Chondrocyte (in vitro differentiated cells): ENCODE measurements around the gene SHOC2. TPM values are rescaled to one million over a fixed set of nuclear protein-coding genes. Genes with fewer than 3 reads are reported as not detected.

Source experiments
- DNase-seq: peaks from one replicate; pipeline ENCODE4 v3.0.0; 2021; ENCODE audit warnings: mixed read lengths, low spot score
- H3K27ac Mint-ChIP-seq: one replicate; pipeline ENCODE4 v1.8.0; 2021; ENCODE audit warnings: mild to moderate bottlenecking, moderate library complexity, mixed read lengths; ENCODE audit not compliant: unreplicated experiment
- H3K27me3 Mint-ChIP-seq: 2 replicates; pipeline ENCODE4 v1.8.0; 2021; ENCODE audit warnings: low read depth, mixed read lengths
- H3K36me3 Mint-ChIP-seq: 2 replicates; pipeline ENCODE4 v1.8.0; 2021; ENCODE audit warnings: low read depth, mixed read lengths
- H3K4me1 Mint-ChIP-seq: 2 replicates; pipeline ENCODE4 v1.8.0; 2021; ENCODE audit warnings: low read depth, mild to moderate bottlenecking, mixed read lengths
- H3K4me3 Mint-ChIP-seq: one replicate; pipeline ENCODE4 v1.8.0; 2021; ENCODE audit warnings: mild to moderate bottlenecking, moderate library complexity, mixed read lengths; ENCODE audit not compliant: unreplicated experiment
- H3K9me3 Mint-ChIP-seq: 2 replicates; pipeline ENCODE4 v1.8.0; 2021; ENCODE audit warnings: low read depth, mixed read lengths
- CTCF ChIP-seq: fragments of 200-600 bp; sonication (generic); IDR thresholded peaks from 2 replicates; pipeline ENCODE4 v1.5.0; 2021; ENCODE audit warnings: antibody characterized with exemption, mild to moderate bottlenecking, moderate library complexity
- total RNA-seq: library from RNA; stranded (reverse); gene quantifications from 3 replicates; pipeline ENCODE4 v1.2.1, GENCODE V29; 2021

The SHOC2 gene
- total RNA-seq, 1 donor from 2014 or later, result 65.9 TPM

DNA sequence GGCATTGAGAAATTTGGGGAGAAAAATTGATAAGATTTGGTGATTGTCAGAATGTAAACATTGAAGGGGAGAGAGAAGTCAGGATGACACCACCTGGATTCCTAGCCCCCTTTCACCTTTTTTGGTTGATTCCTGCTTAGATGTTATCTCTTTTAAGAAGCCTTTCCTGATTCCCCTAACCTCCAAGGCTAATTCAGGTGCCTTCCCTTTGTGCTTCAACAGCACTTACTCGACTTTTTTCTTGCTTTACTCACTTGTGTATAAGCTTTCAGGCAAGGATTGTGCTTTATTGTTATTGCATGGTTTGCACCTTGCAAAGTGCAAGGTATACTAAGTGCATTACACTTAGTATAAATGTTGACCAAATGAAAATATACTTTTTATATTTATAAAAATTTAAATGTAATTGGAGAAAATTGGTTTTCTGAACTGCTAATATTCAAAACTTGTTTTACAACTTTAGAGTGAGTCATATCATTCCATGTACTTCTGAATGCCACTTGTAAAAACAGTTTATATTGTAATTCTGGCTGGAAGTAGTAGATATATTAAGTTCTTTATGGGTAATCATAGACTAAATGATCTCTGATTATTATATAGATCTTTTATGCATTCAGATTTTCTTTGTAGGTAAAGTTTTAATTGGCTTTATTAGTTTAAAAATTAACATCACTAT is 13.2 kb downstream of the SHOC2 start:
- Mint-ChIP-seq H3K4me1 (peaks cover 9% of the 10 kb centered on the region), H3K27me3 (no peaks in the 10 kb centered on the region), H3K9me3 (no peaks in the 10 kb centered on the region), H3K27ac (no peak overlapping the region), H3K36me3 (no peaks in the 10 kb centered on the region), H3K4me3 (no peak overlapping the region)
- no peak for TF ChIP-seq CTCF
- no peak for DNase-seq

DNA sequence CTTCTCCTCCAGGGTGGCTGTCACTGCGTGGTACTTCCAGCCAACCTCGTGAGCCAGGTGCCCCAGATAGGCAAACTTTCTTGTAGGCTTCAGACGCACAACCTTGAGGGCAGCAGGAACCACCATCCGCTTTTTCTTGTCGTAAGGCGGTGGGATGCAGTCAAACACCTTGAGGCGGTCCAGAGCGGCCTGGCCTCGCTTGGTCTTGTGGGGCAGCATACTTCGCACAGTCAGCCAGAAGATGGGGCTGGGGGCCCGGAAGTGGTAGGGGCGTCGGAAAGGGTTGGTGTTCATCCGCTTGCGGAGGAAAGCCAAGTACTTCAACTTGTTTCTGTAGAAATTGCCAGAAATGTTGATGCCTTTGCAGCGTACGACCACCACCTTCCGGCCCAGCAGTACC is 17.4 kb downstream of the SHOC2 start:
- H3K9me3 Mint-ChIP-seq, result no peaks in the 10 kb centered on the region
- no peak for TF ChIP-seq CTCF
- peaks cover 15% of the 10 kb centered on the region for H3K4me1 Mint-ChIP-seq
- no peaks in the 10 kb centered on the region for H3K27me3 Mint-ChIP-seq
- DNase-seq, result peak; percentile 67
- H3K27ac Mint-ChIP-seq, result no peak overlapping the region
- H3K36me3 Mint-ChIP-seq, result no peaks in the 10 kb centered on the region
- no peak overlapping the region for H3K4me3 Mint-ChIP-seq

GRCh38 chr10:110939419-110939818 is 20.0 kb downstream of the SHOC2 start:
- TF ChIP-seq CTCF, result no peak
- H3K4me3 Mint-ChIP-seq, result no peak overlapping the region

DNA sequence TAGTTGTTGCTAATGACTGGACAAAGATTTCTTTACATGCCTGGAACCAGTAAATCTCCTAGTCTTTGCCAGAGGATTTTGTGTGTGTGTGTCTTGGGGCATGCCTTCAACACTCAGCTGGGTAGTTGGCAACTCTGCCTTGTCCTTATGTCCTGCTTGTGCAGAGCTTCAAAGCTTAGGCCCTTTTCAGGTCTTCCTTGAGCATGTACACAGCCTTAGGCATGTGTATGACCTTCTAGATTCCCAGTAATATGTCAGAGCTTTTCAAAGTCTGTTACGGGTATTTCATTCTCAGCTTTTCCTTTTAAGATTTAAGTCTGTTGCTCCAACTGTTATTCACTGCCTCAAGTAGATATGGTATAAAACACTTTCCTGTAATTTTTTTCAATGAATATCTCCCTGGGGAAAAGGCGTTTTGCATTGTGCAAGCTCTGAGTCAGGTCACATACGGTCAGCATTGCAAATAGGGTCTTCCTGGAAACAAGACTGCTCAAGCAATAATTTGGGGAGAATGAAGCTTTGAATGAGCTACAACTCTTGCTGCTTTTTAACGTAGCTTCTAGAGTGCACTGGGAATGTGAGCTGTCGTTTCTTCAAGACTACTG is 25.5 kb downstream of the SHOC2 start:
- Mint-ChIP-seq H3K4me3 (no peak overlapping the region), H3K4me1 (peaks cover 45% of the 10 kb centered on the region), H3K9me3 (peaks cover 9% of the 10 kb centered on the region), H3K27ac (no peak overlapping the region), H3K36me3 (peaks cover 16% of the 10 kb centered on the region), H3K27me3 (no peaks in the 10 kb centered on the region)
- DNase-seq, result no peak
- no peak for TF ChIP-seq CTCF

More at GRCh38 chr10:110939419-110939818, 20.0 kb downstream of the SHOC2 start:
- Mint-ChIP-seq H3K4me1 (peaks cover 18% of the 10 kb centered on the region), H3K27me3 (no peaks in the 10 kb centered on the region), H3K27ac (no peak overlapping the region), H3K36me3 (peaks cover 8% of the 10 kb centered on the region), H3K9me3 (peaks cover 6% of the 10 kb centered on the region)
- DNase-seq, result no peak

DNA sequence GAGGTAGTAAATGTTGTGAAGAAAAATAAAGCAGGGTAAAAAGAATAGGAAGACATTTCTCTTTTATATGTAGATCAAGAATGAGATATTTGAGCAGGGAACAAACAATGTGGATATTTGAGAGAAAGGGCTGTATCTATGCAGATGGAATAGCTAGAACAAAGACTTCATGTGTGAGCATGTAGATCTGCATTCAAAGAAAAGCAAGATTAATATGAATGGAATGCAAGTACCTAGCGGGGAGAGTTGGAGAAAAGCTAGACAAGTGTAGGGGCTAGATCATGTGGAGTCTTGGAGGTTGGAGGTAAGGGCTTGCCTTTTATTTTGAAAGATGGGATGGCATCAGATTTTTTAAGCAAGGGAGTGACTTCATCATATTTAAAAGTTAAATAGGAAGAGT is 27.1 kb downstream of the SHOC2 start:
- peaks cover 45% of the 10 kb centered on the region for H3K4me1 Mint-ChIP-seq
- peak overlapping the region; percentile 3 for H3K27ac Mint-ChIP-seq

More for the DNA sequence above, 27.1 kb downstream of the SHOC2 start:
- no peak for TF ChIP-seq CTCF
- Mint-ChIP-seq H3K36me3 (peaks cover 17% of the 10 kb centered on the region), H3K4me3 (no peak overlapping the region), H3K27me3 (no peaks in the 10 kb centered on the region), H3K9me3 (peaks cover 9% of the 10 kb centered on the region)
- DNase-seq, result no peak
